DMS114 treated with DMSO at 0.1 percent for 48 hours (cell line): Measurements from ENCODE around the gene ARSD.

Experiments used
- DNase-seq: peaks from one replicate; lab custom pipeline; 2025; ENCODE audit not compliant: unreplicated experiment; lab: John Stamatoyannopoulos, UW

The ARSD gene

GRCh38 chrX:2862404-2862803, 66.7 kb downstream of the ARSD start:
- DNase-seq, result no peak

DNA sequence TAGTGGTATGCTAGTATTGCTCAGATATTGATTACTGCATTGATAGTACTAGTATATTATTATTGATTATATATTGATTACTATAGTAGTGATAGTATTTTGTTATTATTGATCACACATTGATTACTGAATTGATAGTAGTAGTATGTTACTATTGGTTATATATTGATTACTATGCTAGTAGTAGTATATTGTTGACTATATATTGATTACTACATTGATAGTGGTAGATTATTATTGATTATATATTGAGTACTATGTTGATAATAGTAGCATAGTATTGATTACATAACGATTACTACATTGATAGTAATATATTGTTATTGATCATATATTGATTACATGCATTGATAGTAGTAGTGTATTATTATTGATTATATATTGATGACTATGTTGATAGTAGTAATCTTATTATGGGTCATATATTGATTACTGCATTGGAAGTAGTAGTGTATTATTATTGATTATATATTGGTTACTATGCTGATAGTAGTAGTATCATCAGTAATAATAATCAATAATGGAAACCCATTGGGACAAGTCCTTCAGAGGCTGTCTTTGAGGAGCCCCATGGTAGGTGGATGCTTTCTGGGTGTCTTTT, 69.8 kb downstream of the ARSD start:
- no peak for DNase-seq

DNA sequence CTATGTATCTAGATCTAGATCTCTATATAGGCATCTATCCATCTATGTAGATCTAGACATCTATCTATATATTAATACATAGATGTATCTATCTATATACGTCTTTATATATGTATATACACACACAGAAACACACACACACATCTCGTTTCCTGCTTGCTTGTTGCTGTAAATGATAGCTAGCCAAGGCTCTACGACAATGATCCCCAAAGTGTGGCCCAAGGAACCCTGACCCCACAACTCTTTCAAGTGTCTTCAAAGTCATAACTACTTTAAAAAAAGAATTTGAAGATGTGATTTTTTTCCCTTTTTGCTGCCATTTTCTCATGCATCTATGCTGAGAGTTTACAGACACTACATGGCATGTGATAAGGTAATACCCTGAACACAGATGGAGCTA, 71.6 kb downstream of the ARSD start:
- DNase-seq, result no peak

- no peak for DNase-seq
These were observed 73.4 kb downstream of the ARSD start for GRCh38 chrX:2855761-2856160.

DNA sequence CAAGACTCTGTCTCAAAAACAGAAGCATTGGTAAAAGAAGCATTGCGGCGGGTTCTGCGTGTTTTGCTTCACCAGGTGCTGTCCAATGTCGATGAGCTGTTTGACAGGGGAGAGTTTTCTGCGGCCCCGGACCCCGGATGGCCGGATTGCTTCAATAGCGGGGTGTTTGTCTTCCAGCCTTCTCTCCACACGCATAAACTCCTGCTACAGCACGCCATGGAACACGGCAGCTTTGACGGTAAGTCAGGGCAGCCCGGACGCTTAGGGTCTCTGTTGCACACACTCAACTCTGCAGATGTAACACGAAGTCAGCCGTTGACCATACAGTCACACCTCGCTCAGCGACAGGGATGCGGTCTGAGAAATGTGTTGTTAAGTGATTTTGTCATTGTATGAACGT, 74.2 kb downstream of the ARSD start:
- DNase-seq, result no peak
